ENCODE data around the gene MOB3B. TPM values are rescaled to one million over a fixed set of nuclear protein-coding genes. Genes with fewer than 3 reads are reported as not detected.

Gene MOB3B
- total RNA-seq, 1 experiment from 2014 or later: 0.03 TPM

- no peak overlapping the region for H3K27ac ChIP-seq (ENCODE audit: low read length)
- TF ChIP-seq CTCF (IDR thresholded peaks at IDR 0.05) (no peak), REST (IDR thresholded peaks at IDR 0.05; ENCODE audit: insufficient read depth in 1 of 2, low read depth in 2 of 2, low read length in 1 of 2) (no peak), TCF7L2 (IDR thresholded peaks at IDR 0.05; ENCODE audit: low read depth, low read length) (no peak), SIN3A (IDR thresholded peaks at IDR 0.05; ENCODE audit: borderline replicate concordance, insufficient read depth, low read depth, low read length) (no peak), POLR2AphosphoS5 (IDR thresholded peaks at IDR 0.05; ENCODE audit: low read depth, low read length) (no peak)
- no peaks in the 10 kb centered on the region for H3K4me1 ChIP-seq (ENCODE audit: control insufficient read depth, insufficient read depth, low read length)
- in situ Hi-C loops (cut with HindIII; ENCODE audit: low pct_unique_long_range_greater_than_20kb, low sequenced_read_pairs): no loop called here
- DNase-seq (ENCODE audit: low read depth, low spot score): no peak
- H3K9me3 ChIP-seq (ENCODE audit: control insufficient read depth, insufficient read depth, low read depth, low read length): no peaks in the 10 kb centered on the region
- H3K27me3 ChIP-seq (ENCODE audit: control insufficient read depth, insufficient read depth, low read length): no peaks in the 10 kb centered on the region
- ATAC-seq: no peak
- ChIA-PET POLR2A (no interaction called here), CTCF (no interaction called here)
- no peaks in the 10 kb centered on the region for H3K36me3 ChIP-seq (ENCODE audit: control insufficient read depth, insufficient read depth, low read length)
- intact Hi-C loops (cut with micrococcal nuclease; ENCODE audit: unreplicated experiment): no loop called here
- no TSS peak for BruUV-seq (replicated peaks)
- H3K4me3 ChIP-seq (ENCODE audit: low read depth in 2 of 2, low read length in 2 of 2): no peak overlapping the region
These were observed 150.0 kb downstream of the MOB3B start for GRCh38 chr9:27379311-27380251.

DNA sequence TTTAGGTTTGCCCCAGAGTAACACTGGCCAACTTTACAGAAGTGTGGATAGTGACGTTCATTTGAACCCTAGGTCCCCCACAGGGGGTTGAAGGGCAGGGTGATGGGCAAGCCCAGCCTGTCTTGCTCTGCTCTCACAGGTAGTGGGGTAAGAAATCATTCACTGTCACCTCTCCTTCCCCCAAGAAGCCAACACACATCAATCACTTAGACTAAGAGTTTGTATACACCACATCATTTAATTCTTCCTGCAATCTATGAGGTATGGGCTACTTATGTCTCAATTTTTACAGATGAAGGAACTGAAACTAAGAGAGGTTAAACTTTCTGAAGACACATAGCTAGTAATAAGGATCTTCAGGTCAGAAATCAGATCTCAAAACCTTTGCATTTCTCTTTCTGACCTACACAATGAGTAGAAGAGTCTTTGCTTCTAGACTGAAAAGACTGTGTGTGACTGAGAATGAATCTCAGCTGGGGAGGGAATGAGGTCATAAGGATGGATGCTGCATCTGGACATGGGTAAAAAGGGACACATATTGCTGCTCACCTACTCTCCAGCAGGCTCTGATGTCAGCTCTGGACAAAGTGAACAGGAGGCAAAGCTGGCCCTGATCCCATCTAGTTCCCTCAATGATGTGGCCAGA, 151.7 kb downstream of the MOB3B start:
- ChIA-PET CTCF (no interaction called here), POLR2A (no interaction called here)
- TF ChIP-seq TCF7L2 (IDR thresholded peaks at IDR 0.05; ENCODE audit: low read depth, low read length) (no peak), CTCF (IDR thresholded peaks at IDR 0.05) (no peak), POLR2AphosphoS5 (IDR thresholded peaks at IDR 0.05; ENCODE audit: low read depth, low read length) (no peak), SIN3A (IDR thresholded peaks at IDR 0.05; ENCODE audit: borderline replicate concordance, insufficient read depth, low read depth, low read length) (no peak), REST (IDR thresholded peaks at IDR 0.05; ENCODE audit: insufficient read depth in 1 of 2, low read depth in 2 of 2, low read length in 1 of 2) (no peak)
- no TSS peak for BruUV-seq (replicated peaks)
- intact Hi-C loops (cut with micrococcal nuclease; ENCODE audit: unreplicated experiment) (no loop called here), in situ Hi-C loops (cut with HindIII; ENCODE audit: low pct_unique_long_range_greater_than_20kb, low sequenced_read_pairs) (no loop called here)
- Histone ChIP-seq H3K27ac (ENCODE audit: low read length) (no peak overlapping the region), H3K36me3 (ENCODE audit: control insufficient read depth, insufficient read depth, low read length) (no peaks in the 10 kb centered on the region), H3K4me1 (ENCODE audit: control insufficient read depth, insufficient read depth, low read length) (no peaks in the 10 kb centered on the region), H3K9me3 (ENCODE audit: control insufficient read depth, insufficient read depth, low read depth, low read length) (no peaks in the 10 kb centered on the region), H3K27me3 (ENCODE audit: control insufficient read depth, insufficient read depth, low read length) (no peaks in the 10 kb centered on the region), H3K4me3 (ENCODE audit: low read depth in 2 of 2, low read length in 2 of 2) (no peak overlapping the region)
- no peak for DNase-seq (ENCODE audit: low read depth, low spot score)
- no peak for ATAC-seq

All from Panc1 (cell line).